Colonic mucosa (tissue), 4 donors: Measurements from ENCODE around the gene ACAP1. TPM values are rescaled to one million over a fixed set of nuclear protein-coding genes. Genes with fewer than 3 reads are reported as not detected.
"Not testable (repeated sequence)": the region's sequence is repeated elsewhere in the genome, so short reads cannot be mapped to it uniquely, and the experiment has no call there.

Source experiments
- DNase-seq: peaks from one replicate; pipeline ENCODE4 v3.0.0-alpha.2; 2020
- H3K27ac ChIP-seq: fragments of 200-600 bp; one replicate; pipeline ENCODE4 v1.8.0; 2021
- H3K27me3 ChIP-seq: fragments of 200-600 bp; one replicate; pipeline ENCODE4 v1.8.0; 2021
- H3K36me3 ChIP-seq: fragments of 200-600 bp; one replicate; pipeline ENCODE4 v1.8.0; 2021
- H3K4me1 ChIP-seq: fragments of 200-600 bp; one replicate; pipeline ENCODE4 v1.8.0; 2021; ENCODE audit warnings: mild to moderate bottlenecking
- H3K4me3 ChIP-seq: fragments of 200-600 bp; one replicate; pipeline ENCODE4 v1.8.0; 2021
- H3K9ac ChIP-seq, 2 donors: one replicate each; pipeline ENCODE4 v1.7.0; 2013; ENCODE audit warnings: control low read depth in 2 of 2, low read depth in 2 of 2, low read length in 2 of 2
- H3K9me3 ChIP-seq: fragments of 200-600 bp; one replicate; pipeline ENCODE4 v1.8.0; 2021
- intact Hi-C: fragments of 100-400 bp; cut with DNase I; formaldehyde crosslinking; loops from one replicate; pipeline ENCODE4 v1.14.1; 2022
- total RNA-seq, 2 donors: library from RNA; stranded (reverse); fragmentation: NEBNext Ultra II Directional in 1 of 2; extraction: Animal tissue kit (Norgen Biotek cat#: 25700) in 1 of 2; gene quantifications; one replicate each; pipeline ENCODE4 v1.2.1, GENCODE V29; 2021
- TF ChIP-seq, protein P1 (sequence below): fragments of 200-600 bp; IDR thresholded peaks from one replicate; pipeline ENCODE4 v1.8.0; 2022; ENCODE audit warnings: antibody characterized with exemption, mild to moderate bottlenecking
- donor health status: healthy.
- donor health status: DM: no; HTN: no; CAD: no.
- donor health status: DM: no; HTN: no; CAD: no.

Gene ACAP1
- total RNA-seq, 2 donors from 2014 or later = 7.4 to 12.1 TPM

- Histone ChIP-seq H3K4me3 (no peak overlapping the region), H3K27ac (no peak overlapping the region), H3K36me3 (no peaks in the 10 kb centered on the region), H3K4me1 (peaks cover 10% of the 10 kb centered on the region), H3K27me3 (no peaks in the 10 kb centered on the region), H3K9me3 (no peaks in the 10 kb centered on the region), H3K9ac (no peak overlapping the region)
- intact Hi-C loops = no loop called here
- TF ChIP-seq, protein P1, sequence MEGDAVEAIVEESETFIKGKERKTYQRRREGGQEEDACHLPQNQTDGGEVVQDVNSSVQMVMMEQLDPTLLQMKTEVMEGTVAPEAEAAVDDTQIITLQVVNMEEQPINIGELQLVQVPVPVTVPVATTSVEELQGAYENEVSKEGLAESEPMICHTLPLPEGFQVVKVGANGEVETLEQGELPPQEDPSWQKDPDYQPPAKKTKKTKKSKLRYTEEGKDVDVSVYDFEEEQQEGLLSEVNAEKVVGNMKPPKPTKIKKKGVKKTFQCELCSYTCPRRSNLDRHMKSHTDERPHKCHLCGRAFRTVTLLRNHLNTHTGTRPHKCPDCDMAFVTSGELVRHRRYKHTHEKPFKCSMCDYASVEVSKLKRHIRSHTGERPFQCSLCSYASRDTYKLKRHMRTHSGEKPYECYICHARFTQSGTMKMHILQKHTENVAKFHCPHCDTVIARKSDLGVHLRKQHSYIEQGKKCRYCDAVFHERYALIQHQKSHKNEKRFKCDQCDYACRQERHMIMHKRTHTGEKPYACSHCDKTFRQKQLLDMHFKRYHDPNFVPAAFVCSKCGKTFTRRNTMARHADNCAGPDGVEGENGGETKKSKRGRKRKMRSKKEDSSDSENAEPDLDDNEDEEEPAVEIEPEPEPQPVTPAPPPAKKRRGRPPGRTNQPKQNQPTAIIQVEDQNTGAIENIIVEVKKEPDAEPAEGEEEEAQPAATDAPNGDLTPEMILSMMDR = no peak
- no peak for DNase-seq
Observed at GRCh38 chr17:7332111-7332510, 4.2 kb upstream of the ACAP1 start.

- H3K36me3 ChIP-seq, H3K4me1 ChIP-seq, intact Hi-C loops, H3K9ac ChIP-seq, H3K4me3 ChIP-seq, DNase-seq, H3K9me3 ChIP-seq, H3K27me3 ChIP-seq, H3K27ac ChIP-seq: not testable (repeated sequence)
Observed at GRCh38 chr17:7332600-7333069, 3.7 kb upstream of the ACAP1 start.

DNA sequence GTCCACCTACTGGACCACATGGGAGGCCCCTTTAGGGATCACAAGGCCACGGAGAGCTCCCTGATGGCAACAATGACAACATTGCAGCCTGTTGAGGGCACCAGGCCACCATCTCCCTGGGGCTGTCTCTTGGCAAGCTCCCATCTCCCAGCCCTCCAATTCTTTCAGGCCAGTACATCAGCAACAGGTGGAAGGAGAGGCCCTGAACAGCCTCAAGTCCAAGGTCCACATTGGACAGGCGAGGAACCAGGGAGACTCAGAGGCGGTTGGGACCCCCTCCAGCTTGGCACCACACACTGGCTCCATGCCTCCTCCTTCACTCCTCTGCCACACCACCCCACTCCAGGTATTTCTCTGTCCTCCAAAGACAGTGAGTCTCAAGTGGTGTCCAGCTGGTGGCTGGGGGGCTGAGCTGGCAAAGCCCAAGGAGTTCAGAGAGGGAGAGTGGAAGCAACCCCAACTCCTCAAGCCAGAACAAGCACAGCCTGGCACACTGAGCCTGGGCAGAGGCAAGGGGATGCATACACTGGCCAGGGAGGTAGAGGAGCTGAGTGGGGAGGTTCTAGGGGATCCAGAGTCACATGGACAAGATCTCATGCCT, 1.3 kb upstream of the ACAP1 start:
- H3K36me3 ChIP-seq = no peaks in the 10 kb centered on the region
- no peak overlapping the region for H3K4me3 ChIP-seq
- H3K9me3 ChIP-seq = no peaks in the 10 kb centered on the region
- no peaks in the 10 kb centered on the region for H3K27me3 ChIP-seq
- no peak overlapping the region for H3K9ac ChIP-seq
- no peak overlapping the region for H3K27ac ChIP-seq
- TF ChIP-seq, protein P1 = no peak
- H3K4me1 ChIP-seq = no peaks in the 10 kb centered on the region
- intact Hi-C loops = no loop called here
- no peak for DNase-seq

- H3K27ac ChIP-seq = not testable (repeated sequence)
Observed at GRCh38 chr17:7335765-7336164, 564 bp upstream of the ACAP1 start.

DNA sequence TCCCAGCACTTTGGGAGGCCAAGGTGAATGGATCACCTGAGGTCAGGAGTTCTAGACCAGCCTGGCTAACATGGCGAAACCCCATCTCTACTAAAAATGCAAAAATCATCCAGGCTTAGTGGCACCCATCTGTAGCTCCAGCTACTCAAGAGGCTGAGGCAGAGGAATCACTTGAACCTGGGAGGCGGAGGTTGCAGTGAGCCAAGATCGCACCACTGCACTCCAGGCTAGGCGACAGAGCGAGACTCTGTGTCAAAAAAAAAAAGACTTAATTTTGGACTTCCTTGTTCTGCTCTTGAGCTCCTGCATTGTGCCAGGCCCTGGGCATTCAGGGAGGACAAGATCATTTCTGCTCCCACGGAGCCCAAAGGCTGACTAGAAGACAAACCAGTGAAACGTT, 1.3 kb downstream of the ACAP1 start:
- H3K4me1 ChIP-seq, H3K27me3 ChIP-seq, H3K27ac ChIP-seq, H3K9me3 ChIP-seq, H3K9ac ChIP-seq, DNase-seq, H3K36me3 ChIP-seq, intact Hi-C loops: not testable (repeated sequence)
- H3K4me3 ChIP-seq = peak overlapping the region; percentile 27

More at GRCh38 chr17:7335765-7336164, 564 bp upstream of the ACAP1 start:
- intact Hi-C loops, DNase-seq, H3K9ac ChIP-seq, H3K4me1 ChIP-seq, H3K9me3 ChIP-seq, H3K36me3 ChIP-seq, H3K27me3 ChIP-seq, H3K4me3 ChIP-seq: not testable (repeated sequence)

DNA sequence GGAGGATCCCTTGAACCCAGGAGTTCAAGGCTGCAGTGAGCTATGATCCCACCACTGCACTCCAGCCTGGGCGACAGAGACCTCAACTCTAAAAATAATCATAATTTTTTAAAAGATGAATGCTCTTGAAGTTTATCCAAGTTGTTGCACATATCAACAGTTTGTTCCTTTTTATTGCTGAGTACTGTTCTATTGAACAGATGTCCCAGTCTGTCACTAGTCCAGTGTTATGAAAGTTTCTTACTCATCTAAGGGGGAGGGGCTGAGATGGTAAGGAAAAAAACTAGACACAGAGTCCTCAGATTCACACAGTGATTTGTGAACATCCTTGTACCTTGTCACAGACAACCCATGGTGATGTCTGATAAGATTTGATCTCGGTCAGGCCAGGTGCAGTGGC, 3.9 kb downstream of the ACAP1 start:
- no peak overlapping the region for H3K27ac ChIP-seq
- H3K27me3 ChIP-seq = no peaks in the 10 kb centered on the region
- no peak for DNase-seq
- no peaks in the 10 kb centered on the region for H3K36me3 ChIP-seq
- no peaks in the 10 kb centered on the region for H3K4me1 ChIP-seq
- TF ChIP-seq, protein P1 = no peak
- H3K4me3 ChIP-seq = no peak overlapping the region
- H3K9me3 ChIP-seq = no peaks in the 10 kb centered on the region
- H3K9ac ChIP-seq = no peak overlapping the region
- intact Hi-C loops = no loop called here

DNA sequence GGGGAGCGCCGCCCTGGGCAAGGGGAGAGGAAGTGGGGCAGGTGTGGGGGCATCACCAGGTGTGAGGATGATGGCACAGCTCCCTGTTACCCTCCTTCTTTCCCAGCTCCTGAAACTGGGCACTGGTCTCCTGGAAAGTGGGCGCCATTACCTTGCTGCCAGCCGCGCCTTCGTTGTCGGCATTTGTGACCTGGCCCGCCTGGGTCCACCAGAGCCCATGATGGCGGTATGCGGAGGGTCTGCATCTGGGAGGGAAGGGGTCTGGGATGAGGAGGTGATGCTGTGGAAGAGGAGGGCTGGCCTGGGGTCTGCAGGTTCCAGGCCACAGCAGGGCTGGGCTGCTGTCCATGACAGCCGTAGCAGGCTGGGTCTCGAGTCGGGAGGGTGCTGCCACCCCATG, 5.5 kb downstream of the ACAP1 start:
- intact Hi-C loops = no loop called here
- Histone ChIP-seq H3K36me3 (no peaks in the 10 kb centered on the region), H3K9me3 (no peaks in the 10 kb centered on the region), H3K9ac (no peak overlapping the region), H3K27ac (no peak overlapping the region), H3K4me3 (no peak overlapping the region), H3K27me3 (no peaks in the 10 kb centered on the region), H3K4me1 (no peaks in the 10 kb centered on the region)
- no peak for DNase-seq
- TF ChIP-seq, protein P1 = no peak
